Activated naive CD4-positive, alpha-beta T cell treated with anti-CD3 and anti-CD28 coated beads for 36 hours (primary cell): Measurements from ENCODE around the gene RASA4B. TPM values are rescaled to one million over a fixed set of nuclear protein-coding genes. Genes with fewer than 3 reads are reported as not detected.
"Not testable (repeated sequence)": the region's sequence is repeated elsewhere in the genome, so short reads cannot be mapped to it uniquely, and the experiment has no call there.

Experiments used
- CTCF ChIA-PET: fragments of 350-600 bp; sonication (Branson Sonifier 250); formaldehyde crosslinking; loops from one replicate; lab custom pipeline; 2021; ENCODE audit warnings: antibody characterized with exemption; lab: Charles Lee
- DNase-seq: peaks from one replicate; pipeline ENCODE4 v3.0.0-alpha.2; 2020
- H3K27ac Mint-ChIP-seq: one replicate; pipeline ENCODE4 v1.8.0; 2021; ENCODE audit warnings: mild to moderate bottlenecking, mixed read lengths
- H3K27me3 Mint-ChIP-seq: one replicate; pipeline ENCODE4 v1.8.0; 2021; ENCODE audit warnings: low read depth, mixed read lengths
- H3K36me3 Mint-ChIP-seq: one replicate; pipeline ENCODE4 v1.8.0; 2021; ENCODE audit warnings: low read depth, mixed read lengths
- H3K4me1 Mint-ChIP-seq: one replicate; pipeline ENCODE4 v1.8.0; 2021; ENCODE audit warnings: low read depth, mixed read lengths
- H3K4me3 Mint-ChIP-seq: one replicate; pipeline ENCODE4 v1.8.0; 2021; ENCODE audit warnings: mild to moderate bottlenecking, moderate library complexity, mixed read lengths
- H3K9me3 Mint-ChIP-seq: one replicate; pipeline ENCODE4 v1.8.0; 2021; ENCODE audit warnings: mixed read lengths
- intact Hi-C: fragments of 100-400 bp; cut with micrococcal nuclease; formaldehyde crosslinking; loops from one replicate; pipeline ENCODE4 v1.15.1; 2023
- total RNA-seq, 2 experiments: library from RNA; stranded (reverse); gene quantifications; one replicate each; pipeline ENCODE4 v1.2.3, GENCODE V29; 2021

The RASA4B gene
- total RNA-seq, 2 experiments from 2014 or later: 16.2 to 17.4 TPM

DNA sequence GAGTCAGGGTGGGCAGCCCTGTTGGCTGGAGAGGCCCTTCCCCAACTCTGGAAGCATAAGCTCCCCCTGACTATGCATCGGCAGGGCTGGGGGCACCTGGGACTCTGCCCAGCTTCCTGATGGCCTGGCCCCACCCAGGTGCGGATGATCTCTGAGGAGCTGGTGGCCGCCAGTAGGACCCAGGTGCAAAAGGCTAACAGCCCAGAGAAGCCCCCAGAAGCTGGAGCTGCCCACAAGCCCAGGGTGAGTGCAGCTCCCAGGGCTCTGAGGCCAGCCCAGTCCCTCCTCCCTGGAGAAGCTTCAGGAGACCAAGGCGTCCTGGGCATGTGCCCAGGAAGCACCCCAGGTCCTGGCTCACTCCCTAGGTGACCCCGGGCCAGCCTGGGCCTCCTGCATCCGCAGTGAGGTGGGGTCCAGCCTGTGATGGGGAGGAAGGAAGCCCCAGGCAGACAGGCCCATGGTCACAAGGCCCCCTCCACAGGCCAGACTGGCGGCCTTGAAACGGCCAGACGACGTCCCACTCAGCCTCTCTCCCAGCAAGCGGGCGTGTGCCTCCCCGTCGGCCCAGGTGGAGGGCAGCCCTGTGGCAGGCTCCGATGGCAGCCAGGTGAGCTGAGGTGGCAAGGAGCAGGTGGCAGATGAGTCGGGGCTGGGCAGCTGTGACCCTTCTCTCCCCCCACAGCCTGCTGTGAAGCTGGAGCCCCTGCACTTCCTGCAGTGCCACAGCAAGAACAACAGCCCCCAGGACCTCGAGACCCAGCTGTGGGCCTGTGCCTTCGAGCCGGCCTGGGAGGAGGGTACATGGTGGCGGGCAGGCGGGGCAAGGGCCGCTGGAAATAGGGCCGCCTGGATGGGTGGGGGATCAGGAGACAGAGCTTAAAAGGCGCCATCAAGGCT is 49.7 kb downstream of the RASA4B start:
- CTCF ChIA-PET: interaction anchor here (0.6 to 4.2 kb wide), 18 partner anchors 14 to 231 kb away, joined by 3 to 25 read pairs (median 4); no protein-coding TSS in a partner anchor
- peaks cover 23% of the 10 kb centered on the region for H3K4me1 Mint-ChIP-seq
- DNase-seq: no peak
- H3K4me3 Mint-ChIP-seq: no peak overlapping the region
- H3K27me3 Mint-ChIP-seq: no peaks in the 10 kb centered on the region
- H3K36me3 Mint-ChIP-seq: peaks cover 5% of the 10 kb centered on the region
- no peak overlapping the region for H3K27ac Mint-ChIP-seq
- intact Hi-C loops: no loop called here
- no peaks in the 10 kb centered on the region for H3K9me3 Mint-ChIP-seq

GRCh38 chr7:102466097-102466496 is 51.5 kb downstream of the RASA4B start:
- Mint-ChIP-seq H3K4me1 (peaks cover 27% of the 10 kb centered on the region), H3K36me3 (peaks cover 8% of the 10 kb centered on the region), H3K9me3 (no peaks in the 10 kb centered on the region), H3K27ac (no peak overlapping the region), H3K27me3 (no peaks in the 10 kb centered on the region), H3K4me3 (peak overlapping the region; percentile 91)
- DNase-seq: no peak
- intact Hi-C loops: no loop called here
- CTCF ChIA-PET: interaction anchor here (0.7 to 4.2 kb wide), 9 partner anchors 10 to 233 kb away, joined by 3 to 25 read pairs (median 5); no protein-coding TSS in a partner anchor

- Mint-ChIP-seq H3K27ac (peak within 1 kb of the TSS; percentile 63), H3K36me3 (peaks cover 8% of the 10 kb centered on the region), H3K4me1 (peaks cover 27% of the 10 kb centered on the region), H3K4me3 (peak within 1 kb of the TSS; percentile 91), H3K9me3 (no peaks in the 10 kb centered on the region), H3K27me3 (no peaks in the 10 kb centered on the region)
- peak; percentile 94 for DNase-seq
- CTCF ChIA-PET: interaction anchor here (0.7 to 4.2 kb wide), 11 partner anchors 15 to 185 kb away, joined by 3 to 25 read pairs (median 4); no protein-coding TSS in a partner anchor
- intact Hi-C loops: loop anchor here (1.0 to 5.0 kb wide), 6 partner anchors 33 to 283 kb away; partner anchors contain the start of genes FAM185A and PRKRIP1
Measured at GRCh38 chr7:102464577-102465280, 52.8 kb downstream of the RASA4B start, which contains the start of the genes ALKBH4 and LRWD1. Gene ALKBH4, minus strand, starts transcription at chr7:102464863. Its CDS starts 27 bp downstream, at chr7:102464836. Gene LRWD1, plus strand, starts transcription at chr7:102464984. Its CDS starts 97 bp downstream, at chr7:102465081.

- H3K4me1 Mint-ChIP-seq: peaks cover 27% of the 10 kb centered on the region
- DNase-seq: no peak
- H3K27me3 Mint-ChIP-seq: no peaks in the 10 kb centered on the region
- peaks cover 7% of the 10 kb centered on the region for H3K36me3 Mint-ChIP-seq
- H3K4me3 Mint-ChIP-seq: peak overlapping the region; percentile 91
- intact Hi-C loops: loop anchor here (1.0 to 5.0 kb wide), 6 partner anchors 33 to 283 kb away; partner anchors contain the start of genes FAM185A, PRKRIP1 and SH2B2
- peak overlapping the region; percentile 63 for H3K27ac Mint-ChIP-seq
- no peaks in the 10 kb centered on the region for H3K9me3 Mint-ChIP-seq
- CTCF ChIA-PET: interaction anchor here (0.7 to 4.2 kb wide), 6 partner anchors 26 to 72 kb away, joined by 3 to 17 read pairs (median 4); no protein-coding TSS in a partner anchor
Measured at GRCh38 chr7:102463841-102464576, 53.6 kb downstream of the RASA4B start.

DNA sequence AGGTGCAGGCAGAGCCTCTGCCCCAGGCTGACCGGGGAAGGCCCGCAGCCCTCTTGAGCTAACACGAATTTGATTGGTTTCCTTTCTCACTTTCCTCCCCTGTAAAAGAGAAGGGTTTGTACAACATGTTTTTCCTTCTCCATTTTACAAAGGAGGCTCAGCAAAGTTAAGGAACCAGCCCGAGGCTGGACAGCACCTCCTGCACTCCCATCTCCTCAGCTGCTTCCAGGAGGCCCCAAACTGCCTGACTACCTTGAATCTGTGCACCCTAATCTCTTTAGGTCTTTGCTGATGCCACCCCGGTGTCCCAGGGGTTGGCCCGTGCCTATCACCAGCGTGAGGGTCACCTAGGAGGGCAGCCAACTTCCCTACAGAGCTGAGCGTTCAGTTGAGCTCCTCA is 57.1 kb downstream of the RASA4B start:
- no peak overlapping the region for H3K4me3 Mint-ChIP-seq
- no peak overlapping the region for H3K27ac Mint-ChIP-seq
- H3K27me3 Mint-ChIP-seq: no peaks in the 10 kb centered on the region
- intact Hi-C loops: loop anchor here (5.0 kb wide), 2 partner anchors 98 to 287 kb away; partner anchors contain the start of gene FAM185A
- CTCF ChIA-PET: interaction anchor here (0.5 kb wide), 1 partner anchor 19 kb away, joined by 3 read pairs; no protein-coding TSS in a partner anchor
- H3K9me3 Mint-ChIP-seq: no peaks in the 10 kb centered on the region
- H3K4me1 Mint-ChIP-seq: peaks cover 10% of the 10 kb centered on the region
- H3K36me3 Mint-ChIP-seq: peaks cover 5% of the 10 kb centered on the region
- no peak for DNase-seq

DNA sequence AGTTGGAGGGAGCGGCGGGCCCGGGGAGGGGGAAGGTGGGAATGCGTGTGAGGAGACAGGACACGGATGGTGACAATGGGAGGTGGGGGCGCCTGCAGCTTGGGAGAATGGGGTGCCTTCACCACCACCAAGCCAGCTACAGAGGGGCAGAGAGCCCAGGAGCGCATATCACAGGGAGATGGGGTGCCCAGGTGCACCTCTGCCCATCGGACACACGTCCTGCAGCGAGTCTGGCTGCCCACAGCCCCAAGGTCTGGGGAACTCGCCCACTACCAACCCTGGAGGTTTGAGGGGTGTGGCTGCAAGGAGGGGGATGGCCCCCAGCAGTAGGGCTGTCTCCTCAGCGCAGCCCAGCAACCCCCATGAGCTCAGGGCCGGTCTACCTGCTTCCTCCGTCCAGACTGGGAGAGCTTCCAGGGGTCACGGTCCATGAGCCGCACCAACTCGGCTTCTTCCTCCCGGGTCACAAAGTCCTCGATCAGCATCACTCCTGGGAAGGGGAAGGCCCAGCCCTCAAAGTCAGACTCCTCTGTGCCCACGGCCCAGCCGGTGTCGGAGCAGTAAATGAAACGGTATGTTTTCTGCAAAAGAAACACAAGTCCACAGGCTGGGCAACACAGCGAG is 58.2 kb downstream of the RASA4B start:
- DNase-seq: no peak
- CTCF ChIA-PET: no interaction called here
- H3K9me3 Mint-ChIP-seq: no peaks in the 10 kb centered on the region
- H3K36me3 Mint-ChIP-seq: peaks cover 5% of the 10 kb centered on the region
- intact Hi-C loops: no loop called here
- no peak overlapping the region for H3K27ac Mint-ChIP-seq
- no peaks in the 10 kb centered on the region for H3K27me3 Mint-ChIP-seq
- H3K4me3 Mint-ChIP-seq: no peak overlapping the region
- H3K4me1 Mint-ChIP-seq: peaks cover 10% of the 10 kb centered on the region

GRCh38 chr7:102457352-102457924 is 60.1 kb downstream of the RASA4B start:
- no peak overlapping the region for H3K4me3 Mint-ChIP-seq
- peaks cover under 1% of the 10 kb centered on the region for H3K4me1 Mint-ChIP-seq
- no peak for DNase-seq
- H3K27me3 Mint-ChIP-seq: no peaks in the 10 kb centered on the region
- CTCF ChIA-PET: interaction anchor here (0.8 kb wide), 1 partner anchor 22 kb away, joined by 3 read pairs; no protein-coding TSS in a partner anchor
- no peak overlapping the region for H3K27ac Mint-ChIP-seq
- intact Hi-C loops: no loop called here
- no peaks in the 10 kb centered on the region for H3K9me3 Mint-ChIP-seq
- peaks cover under 1% of the 10 kb centered on the region for H3K36me3 Mint-ChIP-seq

GRCh38 chr7:102456327-102456726 is 61.2 kb downstream of the RASA4B start:
- DNase-seq: no peak
- intact Hi-C loops: no loop called here
- CTCF ChIA-PET: no interaction called here
- no peaks in the 10 kb centered on the region for H3K27me3 Mint-ChIP-seq
- H3K36me3 Mint-ChIP-seq: no peaks in the 10 kb centered on the region
- no peak overlapping the region for H3K4me3 Mint-ChIP-seq
- H3K9me3 Mint-ChIP-seq: no peaks in the 10 kb centered on the region
- no peaks in the 10 kb centered on the region for H3K4me1 Mint-ChIP-seq
- H3K27ac Mint-ChIP-seq: no peak overlapping the region

GRCh38 chr7:102455596-102455995 is 62.0 kb downstream of the RASA4B start:
- Mint-ChIP-seq H3K4me1 (no peaks in the 10 kb centered on the region), H3K27me3 (no peaks in the 10 kb centered on the region), H3K4me3 (no peak overlapping the region), H3K36me3 (no peaks in the 10 kb centered on the region), H3K9me3 (no peaks in the 10 kb centered on the region), H3K27ac (no peak overlapping the region)
- CTCF ChIA-PET: no interaction called here
- intact Hi-C loops: no loop called here
- DNase-seq: no peak

DNA sequence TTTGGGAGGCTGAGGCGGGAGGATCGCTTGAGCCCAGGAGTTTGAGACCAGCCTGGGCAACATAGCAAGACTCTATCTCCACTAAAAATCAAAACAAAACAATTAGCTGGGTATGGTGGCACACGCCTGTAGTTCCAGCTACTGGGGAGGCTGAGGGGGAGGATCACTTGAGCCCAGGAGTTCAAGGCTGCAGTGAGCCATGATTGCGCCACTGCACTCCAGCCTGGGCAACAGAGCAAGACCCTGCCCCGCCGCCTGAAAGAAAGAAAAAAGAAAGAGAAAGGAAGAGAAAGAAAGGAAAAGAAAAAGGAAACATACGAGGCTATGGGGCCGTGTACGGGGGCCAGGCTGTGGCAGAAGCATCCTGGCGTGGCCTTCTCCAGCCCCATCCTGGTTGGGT is 62.6 kb downstream of the RASA4B start:
- H3K9me3 Mint-ChIP-seq, H3K4me1 Mint-ChIP-seq, intact Hi-C loops, H3K36me3 Mint-ChIP-seq, DNase-seq, H3K4me3 Mint-ChIP-seq, H3K27ac Mint-ChIP-seq, H3K27me3 Mint-ChIP-seq: not testable (repeated sequence)
- CTCF ChIA-PET: interaction anchor here (0.8 kb wide), 1 partner anchor 42 kb away, joined by 3 read pairs; no protein-coding TSS in a partner anchor

- intact Hi-C loops: no loop called here
- H3K4me3 Mint-ChIP-seq: no peak overlapping the region
- CTCF ChIA-PET: interaction anchor here (0.8 to 1.1 kb wide), 2 partner anchors 13 to 42 kb away, joined by 3 to 5 read pairs; no protein-coding TSS in a partner anchor
- DNase-seq: no peak
- no peak overlapping the region for H3K27ac Mint-ChIP-seq
- no peaks in the 10 kb centered on the region for H3K4me1 Mint-ChIP-seq
- H3K36me3 Mint-ChIP-seq: no peaks in the 10 kb centered on the region
- no peaks in the 10 kb centered on the region for H3K27me3 Mint-ChIP-seq
- no peaks in the 10 kb centered on the region for H3K9me3 Mint-ChIP-seq
Measured at GRCh38 chr7:102454468-102454867, 63.1 kb downstream of the RASA4B start.
